Measurements from ENCODE around the gene STXBP6.

STXBP6 gene

DNA sequence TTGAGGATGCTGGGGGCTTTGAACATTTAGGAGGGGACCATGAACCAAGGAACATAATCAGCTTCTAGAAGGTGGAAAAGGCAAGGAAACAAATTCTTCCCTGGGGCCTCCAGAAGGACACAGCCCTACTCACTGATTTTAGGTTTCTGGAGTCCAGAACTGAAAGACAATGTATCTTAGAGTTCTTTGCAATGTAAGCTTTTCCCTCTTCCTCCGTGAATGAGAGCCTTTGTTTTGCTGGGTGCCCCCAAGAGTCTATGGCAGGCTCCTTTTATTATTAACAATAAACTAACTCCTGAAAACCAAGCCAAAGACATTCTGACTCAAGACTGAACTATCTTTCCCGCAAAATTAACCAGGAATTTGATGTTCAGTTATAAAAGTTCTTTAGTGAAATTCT lies 204.1 kb downstream of the STXBP6 start:
- TF ChIP-seq YY1 (IDR thresholded peaks at IDR 0.05; ENCODE audit: low read depth): no peak
- TF ChIP-seq TAF1 (IDR thresholded peaks at IDR 0.05; ENCODE audit: low read depth): no peak
- TF ChIP-seq MAX (IDR thresholded peaks at IDR 0.05): no peak
- no peak for TF ChIP-seq TCF12 (IDR thresholded peaks at IDR 0.05; ENCODE audit: low read depth)

- TF ChIP-seq RAD21 (IDR thresholded peaks at IDR 0.05; ENCODE audit: low read depth) (no peak), YY1 (IDR thresholded peaks at IDR 0.05; ENCODE audit: low read depth) (no peak), TCF12 (IDR thresholded peaks at IDR 0.05; ENCODE audit: low read depth) (no peak), NFIC (IDR thresholded peaks at IDR 0.05) (no peak)
These were observed 205.9 kb downstream of the STXBP6 start for GRCh38 chr14:24844011-24844410.

DNA sequence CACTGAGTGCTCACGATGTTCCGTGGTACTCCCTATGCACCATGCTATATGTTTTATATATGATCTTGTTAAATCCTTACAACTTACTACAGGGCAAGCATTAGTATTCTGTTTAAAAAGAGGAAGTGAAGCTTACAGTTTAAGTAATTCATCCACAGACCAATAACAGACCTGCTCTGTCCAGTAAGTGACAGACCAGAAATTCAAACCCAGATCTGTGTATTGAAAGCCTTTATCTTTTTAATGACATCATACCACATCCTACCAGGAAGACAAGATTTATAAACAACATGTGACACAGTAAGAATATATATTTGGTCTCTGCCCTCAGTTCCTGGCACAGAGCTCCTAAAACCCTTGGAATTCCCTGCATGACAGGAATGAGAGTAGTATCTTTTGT lies 206.5 kb downstream of the STXBP6 start:
- TF ChIP-seq, protein P1, sequence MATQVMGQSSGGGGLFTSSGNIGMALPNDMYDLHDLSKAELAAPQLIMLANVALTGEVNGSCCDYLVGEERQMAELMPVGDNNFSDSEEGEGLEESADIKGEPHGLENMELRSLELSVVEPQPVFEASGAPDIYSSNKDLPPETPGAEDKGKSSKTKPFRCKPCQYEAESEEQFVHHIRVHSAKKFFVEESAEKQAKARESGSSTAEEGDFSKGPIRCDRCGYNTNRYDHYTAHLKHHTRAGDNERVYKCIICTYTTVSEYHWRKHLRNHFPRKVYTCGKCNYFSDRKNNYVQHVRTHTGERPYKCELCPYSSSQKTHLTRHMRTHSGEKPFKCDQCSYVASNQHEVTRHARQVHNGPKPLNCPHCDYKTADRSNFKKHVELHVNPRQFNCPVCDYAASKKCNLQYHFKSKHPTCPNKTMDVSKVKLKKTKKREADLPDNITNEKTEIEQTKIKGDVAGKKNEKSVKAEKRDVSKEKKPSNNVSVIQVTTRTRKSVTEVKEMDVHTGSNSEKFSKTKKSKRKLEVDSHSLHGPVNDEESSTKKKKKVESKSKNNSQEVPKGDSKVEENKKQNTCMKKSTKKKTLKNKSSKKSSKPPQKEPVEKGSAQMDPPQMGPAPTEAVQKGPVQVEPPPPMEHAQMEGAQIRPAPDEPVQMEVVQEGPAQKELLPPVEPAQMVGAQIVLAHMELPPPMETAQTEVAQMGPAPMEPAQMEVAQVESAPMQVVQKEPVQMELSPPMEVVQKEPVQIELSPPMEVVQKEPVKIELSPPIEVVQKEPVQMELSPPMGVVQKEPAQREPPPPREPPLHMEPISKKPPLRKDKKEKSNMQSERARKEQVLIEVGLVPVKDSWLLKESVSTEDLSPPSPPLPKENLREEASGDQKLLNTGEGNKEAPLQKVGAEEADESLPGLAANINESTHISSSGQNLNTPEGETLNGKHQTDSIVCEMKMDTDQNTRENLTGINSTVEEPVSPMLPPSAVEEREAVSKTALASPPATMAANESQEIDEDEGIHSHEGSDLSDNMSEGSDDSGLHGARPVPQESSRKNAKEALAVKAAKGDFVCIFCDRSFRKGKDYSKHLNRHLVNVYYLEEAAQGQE (IDR thresholded peaks at IDR 0.05; ENCODE audit: low read depth): no peak

GRCh38 chr14:24840204-24840893 lies 209.6 kb downstream of the STXBP6 start:
- no peak for TF ChIP-seq TAF1 (IDR thresholded peaks at IDR 0.05; ENCODE audit: low read depth)
- no peak for TF ChIP-seq TEAD4 (IDR thresholded peaks at IDR 0.05)
- no peak for TF ChIP-seq NFIC (IDR thresholded peaks at IDR 0.05)
- TF ChIP-seq CEBPB (IDR thresholded peaks at IDR 0.05): no peak
- no peak for TF ChIP-seq ZBTB7A (IDR thresholded peaks at IDR 0.05; ENCODE audit: low read depth)
- TF ChIP-seq USF1 (IDR thresholded peaks at IDR 0.05): no peak
- no peak for TF ChIP-seq EP300 (IDR thresholded peaks at IDR 0.05; ENCODE audit: borderline replicate concordance)
- TF ChIP-seq EGR1 (IDR thresholded peaks at IDR 0.05): no peak
- no peak for TF ChIP-seq MAX (IDR thresholded peaks at IDR 0.05)

DNA sequence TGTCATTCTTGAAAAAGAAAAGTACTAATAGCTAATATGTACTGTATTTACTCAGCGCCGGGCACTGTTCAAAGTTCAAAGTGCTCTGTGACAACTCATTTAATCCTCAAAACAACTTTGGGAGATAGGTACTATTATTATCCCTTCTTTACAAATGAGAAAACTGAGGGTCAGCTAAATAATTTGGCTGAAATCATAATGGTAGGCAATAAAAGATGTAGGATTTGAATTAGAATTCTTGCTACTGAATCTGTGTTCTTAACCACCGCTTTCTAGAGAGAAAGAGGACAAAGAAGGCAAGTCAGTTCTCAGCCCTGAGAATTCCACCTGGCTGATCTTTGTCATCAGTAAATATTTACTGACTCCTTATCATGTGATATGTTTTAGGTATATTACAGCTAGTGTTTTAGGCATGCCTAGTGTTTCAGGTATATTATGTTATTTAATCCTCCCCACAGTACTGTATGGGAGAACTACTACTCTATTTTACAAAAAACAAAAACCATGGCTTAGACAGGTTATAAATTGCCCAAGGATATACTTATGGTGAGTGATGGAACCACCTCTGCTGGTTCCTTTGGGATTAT lies 210.2 kb downstream of the STXBP6 start:
- TF ChIP-seq CEBPB (IDR thresholded peaks at IDR 0.05) (no peak), RAD21 (IDR thresholded peaks at IDR 0.05; ENCODE audit: low read depth) (no peak), CREB1 (IDR thresholded peaks at IDR 0.05; ENCODE audit: low read depth) (no peak), YY1 (IDR thresholded peaks at IDR 0.05; ENCODE audit: low read depth) (no peak), FOXM1 (IDR thresholded peaks at IDR 0.05; ENCODE audit: borderline replicate concordance, low read depth) (no peak), NFIC (IDR thresholded peaks at IDR 0.05) (no peak), USF1 (IDR thresholded peaks at IDR 0.05) (no peak), EP300 (IDR thresholded peaks at IDR 0.05; ENCODE audit: borderline replicate concordance) (no peak), MAX (IDR thresholded peaks at IDR 0.05) (no peak), ZBTB7A (IDR thresholded peaks at IDR 0.05; ENCODE audit: low read depth) (no peak), EGR1 (IDR thresholded peaks at IDR 0.05) (no peak), TAF1 (IDR thresholded peaks at IDR 0.05; ENCODE audit: low read depth) (no peak), TCF12 (IDR thresholded peaks at IDR 0.05; ENCODE audit: low read depth) (no peak), TEAD4 (IDR thresholded peaks at IDR 0.05) (no peak)
- TF ChIP-seq, protein P1 (IDR thresholded peaks at IDR 0.05; ENCODE audit: low read depth): no peak

DNA sequence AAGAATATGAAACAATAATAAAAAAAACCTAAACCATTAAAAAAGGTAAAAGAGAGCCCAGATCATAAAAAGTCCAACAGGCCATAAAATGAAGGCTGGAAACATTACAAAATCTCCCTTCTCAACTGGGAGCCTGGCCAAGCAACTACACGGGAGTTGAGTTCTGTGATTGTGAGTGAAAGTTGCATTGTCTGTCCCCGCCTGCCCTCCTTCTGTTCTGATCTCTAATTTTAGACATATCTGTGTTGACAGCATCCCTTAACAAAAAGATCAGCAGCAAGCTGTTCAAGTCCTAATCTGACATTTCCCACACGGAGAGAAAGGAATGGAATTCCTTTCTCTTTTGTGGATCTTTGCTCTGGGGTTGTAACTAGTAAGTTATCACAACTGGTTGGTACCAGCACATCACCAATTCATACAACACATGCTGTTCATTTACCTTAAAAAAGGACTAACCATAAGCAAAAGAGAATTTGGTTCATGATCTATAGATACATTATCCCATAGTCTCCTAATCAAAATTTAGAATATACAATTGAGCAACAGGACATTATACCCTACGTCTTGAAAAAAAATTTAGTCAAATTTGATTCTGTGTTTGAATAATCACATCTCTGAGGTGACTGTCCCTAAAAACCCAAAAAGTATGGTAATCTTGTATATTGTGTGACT lies 210.9 kb downstream of the STXBP6 start:
- TF ChIP-seq CEBPB (IDR thresholded peaks at IDR 0.05) (no peak), USF1 (IDR thresholded peaks at IDR 0.05) (no peak), TCF12 (IDR thresholded peaks at IDR 0.05; ENCODE audit: low read depth) (no peak), TAF1 (IDR thresholded peaks at IDR 0.05; ENCODE audit: low read depth) (no peak), EP300 (IDR thresholded peaks at IDR 0.05; ENCODE audit: borderline replicate concordance) (no peak), CREB1 (IDR thresholded peaks at IDR 0.05; ENCODE audit: low read depth) (no peak), TEAD4 (IDR thresholded peaks at IDR 0.05) (no peak), ZBTB7A (IDR thresholded peaks at IDR 0.05; ENCODE audit: low read depth) (no peak), RAD21 (IDR thresholded peaks at IDR 0.05; ENCODE audit: low read depth) (no peak), NFIC (IDR thresholded peaks at IDR 0.05) (no peak), FOXM1 (IDR thresholded peaks at IDR 0.05; ENCODE audit: borderline replicate concordance, low read depth) (no peak), YY1 (IDR thresholded peaks at IDR 0.05; ENCODE audit: low read depth) (no peak), MAX (IDR thresholded peaks at IDR 0.05) (no peak), EGR1 (IDR thresholded peaks at IDR 0.05) (no peak)
- TF ChIP-seq, protein P1 (IDR thresholded peaks at IDR 0.05; ENCODE audit: low read depth): no peak

All from Ishikawa (cell line).